Lower leg skin (tissue), 3 donors: ENCODE measurements around the gene ADGRA1.

ENCODE experiments used
- CTCF ChIP-seq, 3 donors: fragments of 450-650 bp; IDR thresholded peaks; one replicate each; pipeline ENCODE4 v1.5.1; 2016; ENCODE audit warnings: antibody characterized with exemption in 3 of 3, mild to moderate bottlenecking in 3 of 3, moderate library complexity in 2 of 3
- POLR2A ChIP-seq, 2 donors: fragments of 450-650 bp; IDR thresholded peaks; one replicate each; pipeline ENCODE4 v1.6.1; 2016 to 2017; ENCODE audit warnings: antibody characterized with exemption in 2 of 2, mild to moderate bottlenecking in 1 of 2, moderate library complexity in 1 of 2

DNA sequence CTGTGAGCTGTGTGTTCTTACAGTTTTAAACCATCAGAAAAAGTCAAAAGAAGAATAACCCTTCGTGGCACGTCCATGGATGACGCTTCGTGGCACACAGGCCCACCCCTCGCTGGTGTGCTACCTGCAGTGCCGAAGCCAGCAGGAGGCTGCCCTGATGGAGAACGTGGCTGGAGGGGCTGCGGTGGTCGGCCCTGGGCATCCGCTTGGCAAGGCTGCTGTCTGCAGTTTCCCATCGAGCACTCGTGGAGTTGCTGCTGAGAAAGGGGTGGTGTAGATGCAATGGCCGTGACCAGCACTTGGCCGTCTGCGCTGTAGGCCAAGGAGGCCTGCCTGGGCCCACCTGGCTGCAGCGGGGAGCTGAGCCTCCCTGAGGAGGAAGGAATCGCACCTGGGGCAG lies 3.2 kb upstream of the ADGRA1 start:
- TF ChIP-seq CTCF (IDR thresholded peaks at IDR 0.05) (no peak), POLR2A (IDR thresholded peaks at IDR 0.05) (no peak)
